ACHN (cell line): ENCODE data around the gene URM1.
A peak's percentile ranks its signal among the peaks of the same experiment; 100 is the strongest.

Experiments
- DNase-seq: peaks from one replicate; pipeline ENCODE4 v3.0.0-alpha.2; 2015
- in situ Hi-C: cut with HindIII; loops from 2 replicates; pipeline ENCODE4 v1.10.0; 2017; ENCODE audit warnings: low sequenced_read_pairs, low pct_ligation_motif_present, low pct_unique_long_range_greater_than_20kb

The URM1 gene

GRCh38 chr9:128343855-128344254 is 27.3 kb upstream of the URM1 start:
- in situ Hi-C loops = no loop called here
- DNase-seq = no peak

GRCh38 chr9:128344931-128345605 is 26.1 kb upstream of the URM1 start:
- in situ Hi-C loops = no loop called here
- DNase-seq = no peak

DNA sequence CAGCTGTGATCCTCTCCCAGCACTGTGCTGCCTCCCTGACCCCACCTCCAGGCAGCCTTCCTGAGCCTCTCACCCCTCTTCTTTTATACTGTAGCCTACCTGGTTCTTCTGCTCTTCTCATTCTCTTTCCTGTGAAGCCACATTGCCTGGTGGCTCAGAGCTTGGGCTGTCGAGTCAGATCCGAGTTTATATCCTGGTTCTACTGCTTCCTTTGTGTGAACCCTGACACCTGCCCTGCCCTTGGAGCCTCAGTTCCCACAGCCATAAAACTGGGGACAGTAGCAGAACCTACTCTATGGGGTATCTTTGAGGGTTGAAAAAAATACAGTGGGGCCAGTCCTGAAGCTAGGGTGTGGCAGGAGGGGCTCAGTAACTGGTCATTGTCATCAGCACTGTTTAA is 22.0 kb upstream of the URM1 start:
- DNase-seq = no peak
- in situ Hi-C loops = no loop called here

DNA sequence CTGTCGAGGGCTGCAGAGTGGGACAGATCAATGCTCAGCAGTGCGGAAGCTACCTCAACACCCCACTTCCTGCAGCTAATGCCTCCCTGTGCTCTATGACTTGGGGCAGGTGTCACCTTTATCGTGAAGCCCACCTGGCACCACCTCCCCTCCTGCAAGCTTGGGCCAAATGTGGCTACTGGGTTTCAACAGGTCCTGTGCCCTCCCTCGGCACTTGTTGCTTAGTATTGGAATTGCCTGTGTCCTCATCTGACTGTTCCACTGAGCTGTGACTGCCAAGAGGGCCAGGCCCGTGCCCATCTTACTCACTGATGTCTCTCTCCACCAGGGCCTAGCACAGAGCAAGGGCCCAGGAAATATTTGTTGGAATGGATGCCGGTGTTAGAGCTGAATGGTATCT is 21.4 kb upstream of the URM1 start:
- in situ Hi-C loops = no loop called here

GRCh38 chr9:128355451-128355850 is 15.7 kb upstream of the URM1 start:
- no peak for DNase-seq
- in situ Hi-C loops = no loop called here

More for the DNA sequence above, 21.4 kb upstream of the URM1 start:
- no peak for DNase-seq

- DNase-seq = no peak
- in situ Hi-C loops = no loop called here
Measured at GRCh38 chr9:128358090-128358489, 13.1 kb upstream of the URM1 start.

DNA sequence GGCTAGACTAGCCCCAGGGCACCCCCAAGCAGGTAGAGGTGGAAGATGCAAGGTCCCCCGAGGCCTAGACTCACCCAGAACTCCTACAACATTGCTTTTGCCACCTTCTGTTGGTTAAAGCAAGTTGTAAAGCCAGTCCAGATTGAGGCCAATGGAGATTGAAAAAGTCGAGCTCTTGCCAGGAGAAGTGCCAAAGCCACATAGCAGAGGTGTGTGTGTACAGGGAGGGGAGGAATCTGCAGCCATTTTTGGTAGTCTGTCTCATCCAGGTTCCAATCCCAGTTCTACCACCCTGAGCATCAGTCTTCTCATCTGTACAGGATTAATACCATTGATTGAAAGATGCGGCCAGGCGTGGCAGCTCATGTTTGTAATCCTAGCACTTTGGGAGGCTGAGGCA is 12.3 kb upstream of the URM1 start:
- in situ Hi-C loops = no loop called here
- DNase-seq = no peak

GRCh38 chr9:128360826-128361225 is 10.3 kb upstream of the URM1 start:
- in situ Hi-C loops = no loop called here
- DNase-seq = no peak

- DNase-seq = no peak
- in situ Hi-C loops = no loop called here
Measured at GRCh38 chr9:128361296-128361985, 9.7 kb upstream of the URM1 start.

DNA sequence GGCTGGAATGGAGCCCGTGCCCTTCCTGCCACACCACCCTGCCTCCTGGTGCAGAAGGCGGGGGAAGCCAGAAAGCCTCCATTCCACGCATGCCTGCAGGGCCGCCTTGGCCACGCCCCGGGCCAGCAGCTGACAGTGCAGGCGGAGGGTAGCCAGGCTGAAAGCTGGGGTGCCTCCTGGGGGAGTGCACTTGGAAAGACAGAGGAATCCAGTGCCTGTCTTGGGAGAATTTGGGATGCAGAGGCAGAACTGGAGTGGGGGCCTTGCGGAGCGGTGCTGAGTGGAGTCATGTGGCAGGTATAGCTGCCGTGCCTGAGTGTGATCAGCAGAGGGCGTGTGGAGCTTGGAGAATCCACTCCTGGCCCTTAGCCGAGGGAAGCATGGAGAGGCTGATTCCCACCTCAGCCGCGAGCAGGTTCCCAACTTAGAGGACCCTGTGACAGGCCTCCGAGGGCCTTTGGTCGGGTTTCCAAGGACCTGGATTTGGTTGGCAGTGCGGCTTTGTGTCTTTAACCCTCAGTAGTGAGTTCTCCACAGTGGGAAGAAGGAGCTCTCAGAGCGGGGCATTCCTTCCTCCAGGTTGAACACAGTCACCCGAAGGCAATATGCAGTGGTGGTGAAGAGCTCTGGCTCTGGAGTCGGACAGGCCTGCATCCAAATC is 9.1 kb upstream of the URM1 start:
- in situ Hi-C loops = no loop called here

DNA sequence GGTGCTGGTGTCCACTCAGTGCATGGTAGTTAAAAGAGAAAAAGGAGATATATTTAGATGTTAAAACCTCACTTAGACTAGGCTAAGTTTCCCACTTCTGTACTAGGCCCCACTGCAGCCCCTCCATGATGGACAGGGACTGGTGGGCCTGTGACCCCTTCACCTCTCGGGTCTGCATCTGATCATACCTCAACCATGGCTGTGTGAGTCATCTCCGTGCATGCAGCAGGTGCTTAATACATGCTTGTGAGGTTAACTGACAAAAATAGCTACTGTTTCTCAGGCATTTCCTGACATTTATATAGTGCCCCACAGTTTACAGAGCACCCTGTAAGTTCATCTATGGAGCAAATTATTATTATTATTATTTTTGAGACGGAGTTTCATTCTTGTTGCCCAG is 8.4 kb upstream of the URM1 start:
- in situ Hi-C loops = no loop called here
- DNase-seq = no peak

More for the DNA sequence above, 9.1 kb upstream of the URM1 start:
- peak; percentile 79 for DNase-seq

DNA sequence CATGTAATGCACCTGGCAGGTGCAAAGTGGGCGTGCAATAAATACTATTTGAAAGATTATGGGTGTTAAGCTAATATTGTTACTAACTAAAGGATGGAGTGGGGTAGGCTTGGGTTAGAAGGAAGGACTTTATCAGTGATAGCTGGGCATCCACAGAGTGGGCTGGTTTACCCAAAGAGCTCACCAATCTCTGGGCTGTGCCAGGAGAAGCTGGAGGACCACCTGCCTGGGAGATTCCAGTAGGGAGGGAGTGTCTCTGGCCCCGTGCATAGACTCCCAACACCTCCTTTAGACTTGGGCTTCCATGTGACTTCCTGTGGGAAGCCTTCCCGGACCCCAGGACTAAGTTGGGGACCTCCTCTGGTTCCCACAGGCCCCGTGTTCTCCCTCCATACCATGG is 5.6 kb upstream of the URM1 start:
- in situ Hi-C loops = no loop called here
- no peak for DNase-seq

DNA sequence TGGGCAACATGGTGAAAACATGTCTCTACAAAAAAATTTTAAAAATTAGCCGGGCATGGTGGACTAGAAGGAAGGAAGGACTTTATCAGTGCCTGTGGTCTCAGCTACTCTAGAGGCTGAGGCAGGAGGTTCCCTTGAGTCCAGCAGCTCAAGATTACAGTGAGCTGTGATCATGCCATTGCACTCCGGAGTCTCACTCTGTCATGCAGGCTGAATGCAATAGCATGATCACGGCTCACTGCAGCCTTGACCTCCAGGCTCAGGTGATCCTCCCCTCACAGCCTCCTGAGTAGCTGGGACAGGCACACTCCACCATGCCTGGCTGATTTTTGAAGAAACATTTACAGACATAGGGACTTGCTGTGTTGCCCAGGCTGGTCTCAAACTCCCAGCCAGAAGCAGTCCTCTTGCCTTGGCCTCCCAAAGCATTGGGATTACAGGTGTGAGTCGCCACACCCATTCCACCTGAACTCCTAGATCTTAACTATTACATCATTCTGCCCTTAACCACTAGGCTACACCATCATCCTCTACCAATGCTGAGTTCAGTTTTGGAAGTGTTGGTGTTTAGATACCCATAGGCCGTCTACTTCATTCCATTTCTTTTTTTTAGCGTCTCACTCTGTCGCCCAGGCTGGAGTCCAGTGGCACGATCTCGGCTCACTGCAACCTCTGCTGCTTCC is 2.0 kb upstream of the URM1 start:
- DNase-seq = no peak

GRCh38 chr9:128370367-128370751 is 815 bp upstream of the URM1 start:
- in situ Hi-C loops = no loop called here
- no peak for DNase-seq

More for the DNA sequence above, 2.0 kb upstream of the URM1 start:
- in situ Hi-C loops = no loop called here

GRCh38 chr9:128371630-128372117 is 500 bp downstream of the URM1 start:
- in situ Hi-C loops = no loop called here
- no peak for DNase-seq

DNA sequence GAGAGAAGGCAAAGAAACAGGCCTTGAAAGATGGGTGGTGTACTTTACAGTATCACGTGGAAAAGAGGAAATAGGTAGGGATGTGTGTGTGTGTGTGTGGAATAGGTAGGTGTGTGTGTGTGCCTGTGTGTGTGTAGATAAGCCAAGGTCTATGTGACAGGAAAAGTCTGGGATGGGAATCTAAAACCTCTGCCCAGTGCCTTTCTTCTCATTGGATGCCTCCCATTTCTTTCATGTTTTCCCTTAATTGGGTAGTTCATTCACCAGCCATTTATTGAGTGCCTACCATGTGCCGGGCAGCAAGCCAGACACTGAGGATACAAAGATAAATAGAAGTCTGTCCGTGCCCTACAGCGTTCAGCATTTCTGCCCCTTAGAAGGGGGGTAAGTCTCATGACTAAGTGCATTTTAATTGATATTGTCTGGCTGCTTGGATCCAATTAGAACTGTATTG is 1.0 kb downstream of the URM1 start:
- no peak for DNase-seq
- in situ Hi-C loops = no loop called here

DNA sequence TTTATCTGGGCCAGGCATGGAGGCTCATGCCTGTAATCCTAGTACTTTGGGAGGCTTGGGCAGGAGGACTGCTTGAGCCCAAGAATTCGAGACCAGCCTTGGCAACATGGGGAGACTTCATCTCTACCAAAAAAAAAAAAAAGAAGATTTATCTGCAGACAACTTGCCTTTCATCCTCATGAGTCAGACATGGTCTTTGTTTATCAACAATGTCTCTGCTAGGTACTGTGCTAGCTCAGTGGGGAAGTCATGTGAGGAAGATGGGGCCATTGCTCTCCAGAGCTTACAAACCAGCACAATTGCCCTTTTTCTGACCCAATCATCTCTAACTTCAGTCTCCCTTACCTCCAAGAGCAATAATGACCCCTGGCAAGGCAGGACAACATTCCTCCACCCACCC is 1.6 kb downstream of the URM1 start:
- in situ Hi-C loops = no loop called here
- DNase-seq = no peak

GRCh38 chr9:128374221-128374675 is 3.1 kb downstream of the URM1 start:
- in situ Hi-C loops = no loop called here

DNA sequence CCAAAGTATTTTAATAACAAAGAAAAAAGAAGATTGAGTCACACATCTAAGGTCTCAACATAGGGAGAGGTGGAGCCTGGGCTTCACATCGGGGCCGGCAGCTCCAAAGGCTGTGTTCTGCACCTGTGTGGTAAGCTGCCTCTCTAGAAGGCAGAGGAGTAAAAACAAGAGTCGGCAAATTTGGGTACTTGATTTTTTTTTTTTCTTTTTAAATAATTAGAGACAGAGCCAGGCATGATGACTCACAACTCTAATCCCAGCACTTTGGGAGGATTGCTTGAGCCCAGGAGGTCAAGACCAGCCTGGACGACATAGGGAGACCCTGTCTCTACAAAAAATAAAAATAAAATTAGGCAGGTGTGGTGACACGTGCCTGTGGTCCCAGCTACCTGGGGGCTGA is 4.7 kb downstream of the URM1 start:
- in situ Hi-C loops = no loop called here
- DNase-seq = no peak

More at GRCh38 chr9:128374221-128374675, 3.1 kb downstream of the URM1 start:
- no peak for DNase-seq
